SK-N-SH treated with all-trans-retinoic acid at 6 μM for 48 hours (cell line): ENCODE measurements around the gene HINT3.

Experiments used
- ATAC-seq: fragments of 200-7000 bp; cut with Tn5 transposase; 3 replicates; pipeline ENCODE4 v1.9.1; 2020; ENCODE audit warnings: mild to moderate bottlenecking, moderate library complexity
- ARNTL ChIP-seq: fragments of 450-650 bp; formaldehyde crosslinking; IDR thresholded peaks from 2 replicates; pipeline ENCODE4 v1.5.0; 2020; ENCODE audit warnings: low read depth, mild to moderate bottlenecking, moderate library complexity, borderline replicate concordance
- BACH2 ChIP-seq: fragments of 250-450 bp; sonication (Bioruptor Pico); IDR thresholded peaks from 2 replicates; pipeline ENCODE4 v1.9.0; 2021; ENCODE audit warnings: mild to moderate bottlenecking, borderline replicate concordance
- CSDC2 ChIP-seq: fragments of 250-450 bp; sonication (Bioruptor Pico); IDR thresholded peaks from 2 replicates; pipeline ENCODE4 v1.5.0; 2020; ENCODE audit warnings: mild to moderate bottlenecking, moderate library complexity
- GLIS3 ChIP-seq: fragments of 250-450 bp; sonication (Bioruptor Pico); IDR thresholded peaks from 2 replicates; pipeline ENCODE4 v1.5.0; 2020; ENCODE audit warnings: mild to moderate bottlenecking, moderate library complexity
- ISL1 ChIP-seq: fragments of 250-450 bp; sonication (Bioruptor Pico); IDR thresholded peaks from 2 replicates; pipeline ENCODE4 v2.1.2; 2022; ENCODE audit warnings: mild to moderate bottlenecking, moderate library complexity
- OSR1 ChIP-seq: fragments of 250-450 bp; sonication (Bioruptor Pico); IDR thresholded peaks from 2 replicates; pipeline ENCODE4 v1.8.0; 2022; ENCODE audit warnings: moderate library complexity, mild to moderate bottlenecking, inconsistent platforms
- POU6F1 ChIP-seq: fragments of 250-450 bp; sonication (Bioruptor Pico); IDR thresholded peaks from 2 replicates; pipeline ENCODE4 v1.8.0; 2021; ENCODE audit warnings: low read depth, mild to moderate bottlenecking, moderate library complexity, borderline replicate concordance
- PPARA ChIP-seq: fragments of 250-450 bp; sonication (Bioruptor Pico); IDR thresholded peaks from 2 replicates; pipeline ENCODE4 v1.5.0; 2020; ENCODE audit warnings: mild to moderate bottlenecking, borderline replicate concordance
- RARB ChIP-seq: fragments of 250-450 bp; sonication (Bioruptor Pico); IDR thresholded peaks from 2 replicates; pipeline ENCODE4 v1.8.0; 2021; ENCODE audit warnings: mild to moderate bottlenecking, moderate library complexity
- TCF4 ChIP-seq: fragments of 250-450 bp; sonication (Bioruptor Pico); IDR thresholded peaks from 2 replicates; pipeline ENCODE4 v1.8.0; 2021; ENCODE audit warnings: mild to moderate bottlenecking, moderate library complexity, borderline replicate concordance
- ZC3H10 ChIP-seq: fragments of 250-450 bp; sonication (Bioruptor Pico); IDR thresholded peaks from 2 replicates; pipeline ENCODE4 v1.5.1; 2021; ENCODE audit warnings: mild to moderate bottlenecking, moderate library complexity
- ZFP3 ChIP-seq: fragments of 250-450 bp; sonication (Bioruptor Pico); IDR thresholded peaks from 2 replicates; pipeline ENCODE4 v1.5.0; 2020; ENCODE audit warnings: mild to moderate bottlenecking, moderate library complexity
- ZFP30 ChIP-seq: fragments of 450-650 bp; formaldehyde crosslinking; IDR thresholded peaks from 2 replicates; pipeline ENCODE4 v1.5.0; 2022; ENCODE audit warnings: mild to moderate bottlenecking, moderate library complexity
- ZNF70 ChIP-seq: fragments of 450-650 bp; formaldehyde crosslinking; IDR thresholded peaks from 2 replicates; pipeline ENCODE4 v1.5.0; 2020; ENCODE audit warnings: mild to moderate bottlenecking, moderate library complexity
- ZNF8 ChIP-seq: fragments of 450-650 bp; formaldehyde crosslinking; IDR thresholded peaks from 2 replicates; pipeline ENCODE4 v1.5.0; 2020; ENCODE audit warnings: mild to moderate bottlenecking, moderate library complexity
- TF ChIP-seq, protein P1 (sequence below): fragments of 250-450 bp; sonication (Bioruptor Pico); IDR thresholded peaks from 2 replicates; pipeline ENCODE4 v1.5.0; 2020; ENCODE audit warnings: mild to moderate bottlenecking, moderate library complexity
- TF ChIP-seq, protein P2 (sequence below): fragments of 250-450 bp; sonication (Bioruptor Pico); IDR thresholded peaks from 2 replicates; pipeline ENCODE4 v1.8.0; 2020; ENCODE audit warnings: mild to moderate bottlenecking, moderate library complexity, borderline replicate concordance
- TF ChIP-seq, protein P3 (sequence below): fragments of 250-450 bp; sonication (Bioruptor Pico); IDR thresholded peaks from 2 replicates; pipeline ENCODE4 v1.5.1; 2021; ENCODE audit warnings: mild to moderate bottlenecking, moderate library complexity

HINT3 gene

DNA sequence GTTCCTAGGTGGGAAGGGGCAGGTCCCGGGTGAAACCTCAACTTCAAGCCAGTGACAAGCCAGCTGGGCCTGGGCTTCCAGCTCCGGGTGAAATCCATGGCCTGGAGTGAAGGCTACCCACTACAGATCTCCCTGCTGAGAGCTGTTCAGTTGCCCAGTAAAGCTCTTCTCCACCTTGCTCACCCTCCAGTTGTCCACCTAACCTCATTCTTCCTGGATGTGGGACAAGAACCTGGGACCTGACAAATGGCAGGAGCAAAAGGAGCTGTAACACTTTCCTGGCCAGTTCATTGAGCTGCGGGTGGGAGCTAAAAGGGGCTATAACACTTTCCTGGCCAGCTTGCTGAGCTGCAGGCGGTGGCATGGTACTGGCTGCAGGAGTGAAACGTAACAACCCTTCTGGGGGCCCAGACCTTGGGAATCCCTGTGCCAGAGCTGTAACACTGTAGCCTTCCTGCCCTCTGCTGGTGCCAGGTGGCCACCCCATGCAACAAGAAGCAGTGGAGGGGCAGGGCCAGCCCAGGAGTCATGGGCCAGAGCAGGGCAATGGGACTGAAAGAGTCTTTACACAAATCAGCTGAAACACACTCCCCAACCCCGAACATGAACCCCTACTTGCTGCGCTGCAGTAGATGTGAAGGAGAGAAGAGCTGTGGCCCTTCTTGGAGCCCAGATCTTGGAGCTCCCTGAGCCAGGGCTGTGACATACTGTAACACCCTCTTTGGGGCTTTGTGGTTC lies 3.6 kb upstream of the HINT3 start:
- ATAC-seq: 0 out of 3 replicates have a peak, but pooled peaks have one; percentile 10
- no peak for TF ChIP-seq GLIS3 (CRISPR knock-in tag)
- TF ChIP-seq ISL1: no peak
- TF ChIP-seq RARB: no peak
- TF ChIP-seq, protein P1, sequence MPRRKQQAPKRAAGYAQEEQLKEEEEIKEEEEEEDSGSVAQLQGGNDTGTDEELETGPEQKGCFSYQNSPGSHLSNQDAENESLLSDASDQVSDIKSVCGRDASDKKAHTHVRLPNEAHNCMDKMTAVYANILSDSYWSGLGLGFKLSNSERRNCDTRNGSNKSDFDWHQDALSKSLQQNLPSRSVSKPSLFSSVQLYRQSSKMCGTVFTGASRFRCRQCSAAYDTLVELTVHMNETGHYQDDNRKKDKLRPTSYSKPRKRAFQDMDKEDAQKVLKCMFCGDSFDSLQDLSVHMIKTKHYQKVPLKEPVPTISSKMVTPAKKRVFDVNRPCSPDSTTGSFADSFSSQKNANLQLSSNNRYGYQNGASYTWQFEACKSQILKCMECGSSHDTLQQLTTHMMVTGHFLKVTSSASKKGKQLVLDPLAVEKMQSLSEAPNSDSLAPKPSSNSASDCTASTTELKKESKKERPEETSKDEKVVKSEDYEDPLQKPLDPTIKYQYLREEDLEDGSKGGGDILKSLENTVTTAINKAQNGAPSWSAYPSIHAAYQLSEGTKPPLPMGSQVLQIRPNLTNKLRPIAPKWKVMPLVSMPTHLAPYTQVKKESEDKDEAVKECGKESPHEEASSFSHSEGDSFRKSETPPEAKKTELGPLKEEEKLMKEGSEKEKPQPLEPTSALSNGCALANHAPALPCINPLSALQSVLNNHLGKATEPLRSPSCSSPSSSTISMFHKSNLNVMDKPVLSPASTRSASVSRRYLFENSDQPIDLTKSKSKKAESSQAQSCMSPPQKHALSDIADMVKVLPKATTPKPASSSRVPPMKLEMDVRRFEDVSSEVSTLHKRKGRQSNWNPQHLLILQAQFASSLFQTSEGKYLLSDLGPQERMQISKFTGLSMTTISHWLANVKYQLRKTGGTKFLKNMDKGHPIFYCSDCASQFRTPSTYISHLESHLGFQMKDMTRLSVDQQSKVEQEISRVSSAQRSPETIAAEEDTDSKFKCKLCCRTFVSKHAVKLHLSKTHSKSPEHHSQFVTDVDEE (CRISPR knock-in tag): no peak
- TF ChIP-seq PPARA: no peak
- no peak for TF ChIP-seq ZNF8 (CRISPR knock-in tag)
- no peak for TF ChIP-seq POU6F1
- TF ChIP-seq, protein P2, sequence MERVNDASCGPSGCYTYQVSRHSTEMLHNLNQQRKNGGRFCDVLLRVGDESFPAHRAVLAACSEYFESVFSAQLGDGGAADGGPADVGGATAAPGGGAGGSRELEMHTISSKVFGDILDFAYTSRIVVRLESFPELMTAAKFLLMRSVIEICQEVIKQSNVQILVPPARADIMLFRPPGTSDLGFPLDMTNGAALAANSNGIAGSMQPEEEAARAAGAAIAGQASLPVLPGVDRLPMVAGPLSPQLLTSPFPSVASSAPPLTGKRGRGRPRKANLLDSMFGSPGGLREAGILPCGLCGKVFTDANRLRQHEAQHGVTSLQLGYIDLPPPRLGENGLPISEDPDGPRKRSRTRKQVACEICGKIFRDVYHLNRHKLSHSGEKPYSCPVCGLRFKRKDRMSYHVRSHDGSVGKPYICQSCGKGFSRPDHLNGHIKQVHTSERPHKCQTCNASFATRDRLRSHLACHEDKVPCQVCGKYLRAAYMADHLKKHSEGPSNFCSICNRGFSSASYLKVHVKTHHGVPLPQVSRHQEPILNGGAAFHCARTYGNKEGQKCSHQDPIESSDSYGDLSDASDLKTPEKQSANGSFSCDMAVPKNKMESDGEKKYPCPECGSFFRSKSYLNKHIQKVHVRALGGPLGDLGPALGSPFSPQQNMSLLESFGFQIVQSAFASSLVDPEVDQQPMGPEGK (CRISPR knock-in tag): no peak
- TF ChIP-seq CSDC2 (CRISPR knock-in tag): no peak
- TF ChIP-seq ARNTL (CRISPR knock-in tag): no peak
- no peak for TF ChIP-seq ZFP30
- TF ChIP-seq, protein P3, sequence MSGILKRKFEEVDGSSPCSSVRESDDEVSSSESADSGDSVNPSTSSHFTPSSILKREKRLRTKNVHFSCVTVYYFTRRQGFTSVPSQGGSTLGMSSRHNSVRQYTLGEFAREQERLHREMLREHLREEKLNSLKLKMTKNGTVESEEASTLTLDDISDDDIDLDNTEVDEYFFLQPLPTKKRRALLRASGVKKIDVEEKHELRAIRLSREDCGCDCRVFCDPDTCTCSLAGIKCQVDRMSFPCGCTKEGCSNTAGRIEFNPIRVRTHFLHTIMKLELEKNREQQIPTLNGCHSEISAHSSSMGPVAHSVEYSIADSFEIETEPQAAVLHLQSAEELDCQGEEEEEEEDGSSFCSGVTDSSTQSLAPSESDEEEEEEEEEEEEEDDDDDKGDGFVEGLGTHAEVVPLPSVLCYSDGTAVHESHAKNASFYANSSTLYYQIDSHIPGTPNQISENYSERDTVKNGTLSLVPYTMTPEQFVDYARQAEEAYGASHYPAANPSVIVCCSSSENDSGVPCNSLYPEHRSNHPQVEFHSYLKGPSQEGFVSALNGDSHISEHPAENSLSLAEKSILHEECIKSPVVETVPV (CRISPR knock-in tag): no peak
- TF ChIP-seq TCF4 (CRISPR knock-in tag): no peak
- TF ChIP-seq ZNF70 (CRISPR knock-in tag): no peak
- TF ChIP-seq OSR1 (CRISPR knock-in tag): no peak

DNA sequence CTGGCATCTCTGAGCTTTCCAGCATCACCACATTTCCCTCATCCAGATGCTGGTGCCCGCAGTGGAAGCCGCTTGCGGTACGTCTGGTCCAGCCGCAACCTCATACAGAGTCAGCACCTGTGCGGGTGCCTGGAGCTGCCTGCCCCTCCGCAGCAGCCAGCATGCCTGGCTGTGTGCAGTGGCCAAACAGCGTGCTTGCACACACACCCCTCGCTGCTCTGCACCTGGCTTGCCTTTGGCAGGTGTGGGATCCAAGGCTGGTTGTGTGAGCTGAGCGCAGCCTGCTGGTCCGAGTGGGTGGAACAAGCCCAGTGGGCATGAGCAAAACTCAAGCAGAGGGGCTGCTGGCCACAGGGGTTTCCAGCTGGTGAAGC lies 3.1 kb upstream of the HINT3 start:
- no peak for ATAC-seq

GRCh38 chr6:125954735-125955339 lies 1.7 kb upstream of the HINT3 start:
- TF ChIP-seq ZC3H10: no peak
- TF ChIP-seq, protein P1 (CRISPR knock-in tag): no peak
- no peak for TF ChIP-seq BACH2
- TF ChIP-seq ISL1: no peak
- TF ChIP-seq PPARA: no peak
- TF ChIP-seq OSR1 (CRISPR knock-in tag): no peak

More for the DNA sequence above, 3.1 kb upstream of the HINT3 start:
- no peak for TF ChIP-seq BACH2
- TF ChIP-seq ZFP3 (CRISPR knock-in tag): no peak
- no peak for TF ChIP-seq GLIS3 (CRISPR knock-in tag)

More at GRCh38 chr6:125954735-125955339, 1.7 kb upstream of the HINT3 start:
- ATAC-seq: no peak
